Neural progenitor cell (in vitro differentiated cells): Measurements from ENCODE around the gene SAXO2.
"Not testable (repeated sequence)": the region's sequence is repeated elsewhere in the genome, so short reads cannot be mapped to it uniquely, and the experiment has no call there.

Experiments used
- CTCF ChIP-seq: fragments of 200-600 bp; sonication (generic); IDR thresholded peaks from 2 replicates; pipeline ENCODE4 v1.5.1; 2017; ENCODE audit warnings: antibody characterized with exemption, mild to moderate bottlenecking
- EZH2 ChIP-seq: fragments of 200-600 bp; sonication (generic); IDR thresholded peaks from 2 replicates; pipeline ENCODE4 v1.6.1; 2017; ENCODE audit warnings: antibody characterized with exemption, mild to moderate bottlenecking, moderate library complexity

- peak; percentile 40 for TF ChIP-seq CTCF
- TF ChIP-seq EZH2 = not testable (repeated sequence)
These were observed 18.7 kb downstream of the SAXO2 start for GRCh38 chr15:82281276-82281675.
